Memory B cell (primary cell): ENCODE data around the gene CCDC85B.
A peak's percentile ranks its signal among the peaks of the same experiment; 100 is the strongest.
"Not testable (repeated sequence)": the region's sequence is repeated elsewhere in the genome, so short reads cannot be mapped to it uniquely, and the experiment has no call there.

Experiments
- ATAC-seq: fragments of 150-1000 bp; cut with Tn5 transposase; 2 replicates; pipeline ENCODE4 v1.10.0; 2021; ENCODE audit warnings: low read depth, mild to moderate bottlenecking, moderate library complexity
- DNase-seq, 2 donors: peaks; one replicate each; pipeline ENCODE4 v3.0.0; 2022; ENCODE audit warnings: low spot score in 2 of 2
- H3K27ac Mint-ChIP-seq: one replicate; pipeline ENCODE4 v1.8.0; 2022; ENCODE audit warnings: mild to moderate bottlenecking, moderate library complexity, mixed read lengths
- H3K27me3 Mint-ChIP-seq: one replicate; pipeline ENCODE4 v1.8.0; 2022; ENCODE audit warnings: mixed read lengths
- H3K36me3 Mint-ChIP-seq: one replicate; pipeline ENCODE4 v1.8.0; 2022; ENCODE audit warnings: mild to moderate bottlenecking, mixed read lengths
- H3K4me1 Mint-ChIP-seq: one replicate; pipeline ENCODE4 v1.8.0; 2022; ENCODE audit warnings: mixed read lengths
- H3K4me3 Mint-ChIP-seq: one replicate; pipeline ENCODE4 v1.8.0; 2022; ENCODE audit warnings: mild to moderate bottlenecking, moderate library complexity, mixed read lengths
- H3K9me3 Mint-ChIP-seq: one replicate; pipeline ENCODE4 v1.8.0; 2022; ENCODE audit warnings: mixed read lengths

Gene CCDC85B

GRCh38 chr11:65890324-65891218 lies at the start of gene CCDC85B:
TSS of gene CCDC85B (plus strand) at chr11:65890673. CDS start at chr11:65890784, 111 bp downstream.
- peak; percentile 73 for ATAC-seq
- H3K9me3 Mint-ChIP-seq = no peaks in the 10 kb centered on the region

GRCh38 chr11:65842144-65842543 lies 48.3 kb upstream of the CCDC85B start:
- Mint-ChIP-seq H3K4me1 (no peaks in the 10 kb centered on the region), H3K27me3 (no peaks in the 10 kb centered on the region), H3K9me3 (no peaks in the 10 kb centered on the region), H3K4me3 (no peak overlapping the region), H3K36me3 (no peaks in the 10 kb centered on the region), H3K27ac (no peak overlapping the region)
- DNase-seq = no peak
- ATAC-seq = no peak

More at GRCh38 chr11:65890324-65891218, at the start of gene CCDC85B:
- DNase-seq = peak; percentile 98
- Mint-ChIP-seq H3K4me3 (peak within 1 kb of the TSS; percentile 88), H3K27me3 (no peaks in the 10 kb centered on the region), H3K36me3 (peaks cover 3% of the 10 kb centered on the region), H3K4me1 (peaks cover 48% of the 10 kb centered on the region), H3K27ac (peak within 1 kb of the TSS; percentile 87)

GRCh38 chr11:65843811-65844210 lies 46.7 kb upstream of the CCDC85B start:
- Mint-ChIP-seq H3K4me1 (no peaks in the 10 kb centered on the region), H3K9me3 (no peaks in the 10 kb centered on the region), H3K27me3 (no peaks in the 10 kb centered on the region), H3K36me3 (no peaks in the 10 kb centered on the region), H3K27ac (no peak overlapping the region), H3K4me3 (no peak overlapping the region)
- DNase-seq (no peak), ATAC-seq (no peak)

- H3K4me3 Mint-ChIP-seq = no peak overlapping the region
- no peaks in the 10 kb centered on the region for H3K4me1 Mint-ChIP-seq
- ATAC-seq (no peak), DNase-seq (no peak)
- H3K9me3 Mint-ChIP-seq = no peaks in the 10 kb centered on the region
- no peak overlapping the region for H3K27ac Mint-ChIP-seq
- H3K27me3 Mint-ChIP-seq = no peaks in the 10 kb centered on the region
- H3K36me3 Mint-ChIP-seq = no peaks in the 10 kb centered on the region
These were observed 46.1 kb upstream of the CCDC85B start for GRCh38 chr11:65844231-65844872.

- no peak overlapping the region for H3K27ac Mint-ChIP-seq
- no peak overlapping the region for H3K4me3 Mint-ChIP-seq
- H3K4me1 Mint-ChIP-seq = peaks cover 4% of the 10 kb centered on the region
- DNase-seq (no peak), ATAC-seq (no peak)
- no peaks in the 10 kb centered on the region for H3K27me3 Mint-ChIP-seq
- no peaks in the 10 kb centered on the region for H3K9me3 Mint-ChIP-seq
- H3K36me3 Mint-ChIP-seq = peaks cover 7% of the 10 kb centered on the region
These were observed 42.7 kb upstream of the CCDC85B start for GRCh38 chr11:65847746-65848145.

- H3K4me3 Mint-ChIP-seq, DNase-seq, H3K9me3 Mint-ChIP-seq, H3K4me1 Mint-ChIP-seq, ATAC-seq, H3K27ac Mint-ChIP-seq, H3K27me3 Mint-ChIP-seq: not testable (repeated sequence)
- H3K36me3 Mint-ChIP-seq = peaks cover 12% of the 10 kb centered on the region
These were observed 41.8 kb upstream of the CCDC85B start for GRCh38 chr11:65848693-65849092.

- Mint-ChIP-seq H3K4me3 (no peak overlapping the region), H3K4me1 (peaks cover 12% of the 10 kb centered on the region), H3K9me3 (no peaks in the 10 kb centered on the region), H3K27me3 (no peaks in the 10 kb centered on the region), H3K27ac (no peak overlapping the region), H3K36me3 (peaks cover 15% of the 10 kb centered on the region)
- DNase-seq (no peak), ATAC-seq (no peak)
These were observed 41.1 kb upstream of the CCDC85B start for GRCh38 chr11:65849366-65849765.

- no peak for ATAC-seq
- H3K4me1 Mint-ChIP-seq = peaks cover 16% of the 10 kb centered on the region
- no peak overlapping the region for H3K27ac Mint-ChIP-seq
- H3K9me3 Mint-ChIP-seq = no peaks in the 10 kb centered on the region
- DNase-seq = no peak
- peaks cover 19% of the 10 kb centered on the region for H3K36me3 Mint-ChIP-seq
- no peak overlapping the region for H3K4me3 Mint-ChIP-seq
- H3K27me3 Mint-ChIP-seq = no peaks in the 10 kb centered on the region
These were observed 40.7 kb upstream of the CCDC85B start for GRCh38 chr11:65849771-65850216.

- no peak overlapping the region for H3K27ac Mint-ChIP-seq
- no peak overlapping the region for H3K4me3 Mint-ChIP-seq
- H3K4me1 Mint-ChIP-seq = peaks cover 18% of the 10 kb centered on the region
- DNase-seq (no peak), ATAC-seq (no peak)
- no peaks in the 10 kb centered on the region for H3K27me3 Mint-ChIP-seq
- no peaks in the 10 kb centered on the region for H3K9me3 Mint-ChIP-seq
- peaks cover 22% of the 10 kb centered on the region for H3K36me3 Mint-ChIP-seq
These were observed 40.0 kb upstream of the CCDC85B start for GRCh38 chr11:65850217-65851082.

- no peak overlapping the region for H3K4me3 Mint-ChIP-seq
- H3K36me3 Mint-ChIP-seq = peaks cover 22% of the 10 kb centered on the region
- H3K4me1 Mint-ChIP-seq = peaks cover 21% of the 10 kb centered on the region
- no peak for ATAC-seq
- H3K27ac Mint-ChIP-seq = no peak overlapping the region
- H3K9me3 Mint-ChIP-seq = no peaks in the 10 kb centered on the region
- no peaks in the 10 kb centered on the region for H3K27me3 Mint-ChIP-seq
- DNase-seq = no peak
These were observed 39.3 kb upstream of the CCDC85B start for GRCh38 chr11:65851083-65851579.

- ATAC-seq (no peak), DNase-seq (no peak)
- H3K4me1 Mint-ChIP-seq = peaks cover 28% of the 10 kb centered on the region
- H3K36me3 Mint-ChIP-seq = peaks cover 22% of the 10 kb centered on the region
- no peaks in the 10 kb centered on the region for H3K27me3 Mint-ChIP-seq
- H3K4me3 Mint-ChIP-seq = no peak overlapping the region
- H3K9me3 Mint-ChIP-seq = no peaks in the 10 kb centered on the region
- no peak overlapping the region for H3K27ac Mint-ChIP-seq
These were observed 38.5 kb upstream of the CCDC85B start for GRCh38 chr11:65851811-65852507.

GRCh38 chr11:65852508-65853245 lies 37.8 kb upstream of the CCDC85B start:
- no peak overlapping the region for H3K4me3 Mint-ChIP-seq
- DNase-seq (no peak), ATAC-seq (no peak)
- H3K36me3 Mint-ChIP-seq = peaks cover 22% of the 10 kb centered on the region
- no peak overlapping the region for H3K27ac Mint-ChIP-seq
- no peaks in the 10 kb centered on the region for H3K9me3 Mint-ChIP-seq
- H3K27me3 Mint-ChIP-seq = no peaks in the 10 kb centered on the region
- H3K4me1 Mint-ChIP-seq = peaks cover 28% of the 10 kb centered on the region
